ENCODE data around the gene MDM2.
"Not testable (repeated sequence)": the region's sequence is repeated elsewhere in the genome, so short reads cannot be mapped to it uniquely, and the experiment has no call there.

MDM2 gene

DNA sequence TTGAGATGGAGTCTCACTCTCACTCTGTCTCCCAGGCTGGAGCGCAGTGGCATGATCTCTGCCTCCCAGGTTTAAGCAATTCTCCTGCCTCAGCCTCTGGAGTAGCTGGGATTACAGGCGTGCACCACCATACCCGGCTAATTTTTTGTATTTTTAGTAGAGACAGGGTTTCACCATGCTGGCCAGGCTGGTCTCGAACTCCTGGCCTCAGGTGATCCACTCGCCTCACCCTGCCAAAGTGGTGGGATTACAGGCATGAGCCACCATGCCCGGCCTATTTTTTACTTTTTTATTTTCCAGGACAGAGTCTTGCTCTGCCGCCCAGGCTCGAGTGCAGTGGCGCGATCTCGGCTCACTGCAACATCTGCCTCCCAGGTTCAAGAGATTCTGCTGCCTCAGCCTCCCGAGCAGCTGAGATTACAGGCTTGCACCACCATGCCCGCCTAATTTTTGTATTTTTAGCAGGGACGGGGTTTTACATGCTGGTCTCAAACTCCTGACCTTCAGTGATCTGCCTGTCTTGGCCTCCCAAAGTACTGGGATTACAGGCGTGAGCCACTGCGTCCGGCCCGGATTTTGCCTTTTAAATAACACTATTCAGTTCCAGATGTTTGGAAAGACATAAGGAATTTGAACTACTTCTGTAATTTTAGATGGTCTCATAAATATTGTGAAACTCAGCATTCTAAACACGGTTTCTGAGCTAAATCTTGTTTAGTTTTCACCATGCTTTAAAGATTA lies 4.9 kb upstream of the MDM2 start:
- in situ Hi-C loops (cut with MboI; ENCODE audit: low pct_unique_long_range_greater_than_20kb, low sequenced_read_pairs); DNase-seq: not testable (repeated sequence)

DNA sequence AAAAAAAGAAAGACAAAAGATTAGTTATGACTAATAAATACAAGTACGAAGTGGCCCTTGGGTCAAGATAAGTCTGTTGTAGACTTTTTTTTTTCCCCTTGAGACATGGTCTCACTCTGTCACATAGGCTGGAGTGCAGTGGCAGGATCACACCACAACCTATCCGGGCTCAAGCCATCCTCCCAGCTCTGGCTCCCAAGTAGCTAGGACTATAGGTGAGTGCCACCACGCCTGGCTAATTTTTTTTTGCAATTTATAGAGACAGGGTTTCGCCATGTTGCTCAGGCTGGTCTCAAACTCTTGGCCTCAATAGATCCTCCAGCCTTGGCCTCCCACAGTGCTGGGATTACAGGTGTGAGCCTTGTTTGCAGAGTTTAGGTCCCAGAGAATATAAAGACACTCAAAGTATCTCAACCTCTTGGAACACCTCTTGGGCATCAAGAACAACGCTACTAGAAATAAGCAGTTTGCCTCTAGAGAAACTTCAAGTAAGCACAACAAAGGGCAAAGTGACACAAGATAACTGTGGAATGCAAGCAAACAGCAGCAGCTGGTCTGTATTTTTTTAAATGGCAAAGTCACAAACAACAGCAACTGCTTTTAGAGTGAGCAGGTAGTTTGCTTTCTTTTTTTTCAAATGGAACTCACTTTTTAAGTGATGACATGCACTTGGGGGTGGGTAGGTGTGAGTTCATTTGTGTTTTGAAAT lies 3.9 kb upstream of the MDM2 start:
- in situ Hi-C loops (cut with MboI; ENCODE audit: low pct_unique_long_range_greater_than_20kb, low sequenced_read_pairs): no loop called here
- no peak for DNase-seq

DNA sequence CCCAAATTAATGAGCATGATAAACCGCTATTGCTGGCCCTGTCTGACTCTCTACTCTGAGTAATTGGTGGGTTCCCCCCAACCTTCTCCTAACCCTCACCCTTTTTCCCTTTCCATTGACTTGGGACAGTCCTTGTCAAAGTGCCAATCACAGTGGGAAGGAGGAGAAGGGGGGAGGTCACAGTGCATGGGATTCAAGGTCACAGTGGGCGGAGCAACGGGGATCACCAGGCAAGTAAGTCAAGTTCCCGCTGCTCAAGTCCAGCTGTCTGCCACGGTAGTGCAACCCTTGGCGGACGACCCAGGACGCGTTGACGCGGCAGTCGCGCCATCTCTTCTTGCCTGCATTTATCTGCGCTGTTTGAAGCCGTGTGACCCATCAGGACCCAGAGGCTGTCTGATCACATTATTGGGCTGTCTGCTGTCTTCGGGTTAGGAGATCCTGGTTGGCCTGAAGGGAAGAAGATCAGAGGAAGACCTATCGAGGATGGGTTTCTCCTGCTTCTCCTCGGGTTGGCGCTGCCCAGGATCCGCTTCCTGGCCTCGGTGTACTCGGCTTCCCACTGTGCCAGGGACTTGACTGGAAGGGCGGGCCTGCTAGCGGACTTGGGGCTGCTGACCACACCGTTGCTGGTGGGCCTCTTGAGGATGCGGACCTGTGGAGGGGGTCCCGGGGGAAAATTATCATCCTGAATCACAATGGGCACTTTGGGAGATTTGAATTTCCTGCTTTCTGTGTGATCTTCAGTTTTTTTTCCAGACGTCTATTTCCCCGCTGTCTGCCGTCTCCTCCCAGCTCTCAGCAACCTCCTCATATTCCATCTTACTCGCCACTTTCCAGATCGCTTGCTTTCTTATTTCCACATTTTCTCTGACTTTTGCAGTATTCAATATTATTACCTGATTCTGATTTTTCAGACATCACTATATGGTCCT lies 3.1 kb upstream of the MDM2 start:
- DNase-seq: no peak
- in situ Hi-C loops (cut with MboI; ENCODE audit: low pct_unique_long_range_greater_than_20kb, low sequenced_read_pairs): no loop called here

DNA sequence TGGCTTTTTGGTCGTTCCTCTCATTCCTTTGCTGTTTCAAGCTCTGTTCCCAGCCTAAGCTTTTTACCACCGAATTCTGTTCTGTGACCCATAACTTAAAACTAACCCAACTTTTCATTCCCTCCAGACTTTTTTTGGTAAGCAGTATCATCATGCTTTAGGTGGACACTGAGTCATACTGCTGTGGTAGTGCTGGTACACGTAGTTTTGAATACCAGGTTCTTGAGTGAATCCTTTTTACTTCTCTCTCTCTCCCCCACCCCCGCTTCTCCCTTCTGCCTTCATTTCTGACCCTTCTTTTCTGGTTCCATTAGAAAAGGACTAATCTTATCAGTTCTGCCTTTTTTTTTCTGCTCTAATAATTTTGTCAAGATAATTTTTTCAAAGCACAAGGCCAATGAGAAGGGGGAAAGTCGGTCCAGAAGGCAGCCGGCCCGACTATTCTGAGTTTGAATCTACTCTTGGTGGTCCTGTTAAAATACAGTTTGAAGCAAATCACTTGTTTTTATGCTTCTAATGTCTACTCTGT lies 2.3 kb upstream of the MDM2 start:
- in situ Hi-C loops (cut with MboI; ENCODE audit: low pct_unique_long_range_greater_than_20kb, low sequenced_read_pairs): no loop called here
- no peak for DNase-seq

DNA sequence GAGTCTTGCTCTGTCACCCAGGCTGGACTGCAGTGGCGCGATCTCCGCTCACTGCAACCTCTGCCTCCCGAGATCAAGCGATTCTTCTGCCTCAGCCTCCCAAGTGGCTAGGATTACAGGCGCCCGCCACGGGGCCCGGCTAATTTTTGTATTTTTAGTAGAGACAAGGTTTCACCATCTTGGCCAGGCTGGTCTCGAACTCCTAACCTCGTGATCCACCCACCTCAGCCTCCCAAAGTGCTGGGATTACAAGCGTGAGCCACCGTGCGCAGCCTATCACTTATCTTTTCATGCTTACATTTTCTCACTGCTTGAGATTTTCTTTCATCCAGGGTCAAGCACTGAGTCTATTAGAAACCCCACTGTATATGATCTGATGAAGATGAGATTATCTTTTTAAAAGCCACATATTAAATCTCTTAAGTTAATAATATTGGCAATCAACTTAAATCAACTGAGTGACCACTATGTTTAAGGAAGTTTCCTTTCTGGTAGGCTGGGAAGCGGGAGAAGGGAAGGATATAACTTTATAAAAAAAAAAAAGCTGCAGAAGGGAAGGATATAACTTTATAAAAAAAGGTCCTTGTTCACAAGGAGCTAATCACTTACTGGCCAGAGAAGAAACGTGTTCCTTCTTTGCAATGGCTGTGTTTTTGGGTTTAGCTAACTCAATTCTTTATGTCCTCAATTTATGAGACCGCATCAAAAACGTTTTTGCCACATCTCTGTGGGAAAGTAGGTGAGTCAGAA lies 1.3 kb upstream of the MDM2 start:
- in situ Hi-C loops (cut with MboI; ENCODE audit: low pct_unique_long_range_greater_than_20kb, low sequenced_read_pairs): no loop called here

DNA sequence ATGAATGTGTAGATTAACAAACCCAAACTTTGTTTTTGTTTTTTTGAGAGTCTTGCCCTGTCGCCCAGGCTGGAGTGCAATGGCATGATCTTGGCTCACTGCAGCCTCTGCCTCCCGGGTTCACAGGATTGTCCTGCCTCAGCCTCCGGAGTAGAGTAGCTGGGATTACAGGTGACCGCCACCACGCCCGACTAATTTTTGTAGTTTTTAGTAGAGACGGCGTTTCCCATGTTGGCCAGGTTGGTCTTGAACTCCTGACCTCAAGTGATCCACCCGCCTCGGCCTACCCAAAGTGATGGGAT lies 752 bp upstream of the MDM2 start:
- in situ Hi-C loops (cut with MboI; ENCODE audit: low pct_unique_long_range_greater_than_20kb, low sequenced_read_pairs): not testable (repeated sequence)

More for the DNA sequence above, 1.3 kb upstream of the MDM2 start:
- no peak for DNase-seq

DNA sequence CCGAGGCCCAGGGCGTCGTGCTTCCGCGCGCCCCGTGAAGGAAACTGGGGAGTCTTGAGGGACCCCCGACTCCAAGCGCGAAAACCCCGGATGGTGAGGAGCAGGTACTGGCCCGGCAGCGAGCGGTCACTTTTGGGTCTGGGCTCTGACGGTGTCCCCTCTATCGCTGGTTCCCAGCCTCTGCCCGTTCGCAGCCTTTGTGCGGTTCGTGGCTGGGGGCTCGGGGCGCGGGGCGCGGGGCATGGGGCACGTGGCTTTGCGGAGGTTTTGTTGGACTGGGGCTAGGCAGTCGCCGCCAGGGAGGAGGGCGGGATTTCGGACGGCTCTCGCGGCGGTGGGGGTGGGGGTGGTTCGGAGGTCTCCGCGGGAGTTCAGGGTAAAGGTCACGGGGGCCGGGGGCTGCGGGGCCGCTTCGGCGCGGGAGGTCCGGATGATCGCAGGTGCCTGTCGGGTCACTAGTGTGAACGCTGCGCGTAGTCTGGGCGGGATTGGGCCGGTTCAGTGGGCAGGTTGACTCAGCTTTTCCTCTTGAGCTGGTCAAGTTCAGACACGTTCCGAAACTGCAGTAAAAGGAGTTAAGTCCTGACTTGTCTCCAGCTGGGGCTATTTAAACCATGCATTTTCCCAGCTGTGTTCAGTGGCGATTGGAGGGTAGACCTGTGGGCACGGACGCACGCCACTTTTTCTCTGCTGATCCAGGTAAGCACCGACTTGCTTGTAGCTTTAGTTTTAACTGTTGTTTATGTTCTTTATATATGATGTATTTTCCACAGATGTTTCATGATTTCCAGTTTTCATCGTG lies 612 bp downstream of the MDM2 start:
- peak; percentile 95 for DNase-seq
- in situ Hi-C loops (cut with MboI; ENCODE audit: low pct_unique_long_range_greater_than_20kb, low sequenced_read_pairs): no loop called here

More for the DNA sequence above, 752 bp upstream of the MDM2 start:
- not testable (repeated sequence) for DNase-seq

DNA sequence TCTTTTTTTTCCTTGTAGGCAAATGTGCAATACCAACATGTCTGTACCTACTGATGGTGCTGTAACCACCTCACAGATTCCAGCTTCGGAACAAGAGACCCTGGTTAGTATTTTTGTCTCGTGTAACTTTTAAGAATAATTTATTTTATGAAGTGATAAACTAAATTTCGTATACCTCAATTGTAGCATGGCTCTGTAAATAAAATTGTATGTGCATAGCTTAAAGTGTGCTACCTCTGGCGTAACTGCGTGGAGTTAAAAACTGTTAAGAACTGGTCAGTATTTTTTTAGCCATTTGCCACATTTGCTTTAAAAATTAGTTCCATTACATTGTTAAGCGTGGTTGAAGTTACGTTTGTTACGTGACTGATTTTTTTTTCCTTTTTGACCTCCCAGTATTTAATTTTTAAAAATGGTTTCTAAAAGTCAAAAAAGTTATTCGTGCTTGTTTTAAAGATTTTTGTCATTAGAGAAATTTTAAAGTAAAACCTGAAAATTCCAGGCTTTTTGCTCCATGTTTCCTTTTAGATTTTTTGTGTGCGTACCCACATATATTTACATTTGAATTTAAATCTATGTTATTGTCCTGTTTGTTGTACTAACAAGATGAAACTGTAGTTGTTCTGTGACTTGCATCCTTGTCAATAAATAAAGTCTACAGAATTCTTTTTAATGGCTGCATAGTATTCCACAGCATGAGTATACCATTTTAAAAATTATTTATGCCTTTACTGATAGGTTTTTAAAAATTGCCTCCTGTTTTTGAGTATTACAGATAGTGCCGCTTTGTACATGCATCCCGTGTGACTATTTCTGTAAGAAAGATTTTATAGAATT lies 1.4 kb downstream of the MDM2 start:
- in situ Hi-C loops (cut with MboI; ENCODE audit: low pct_unique_long_range_greater_than_20kb, low sequenced_read_pairs): no loop called here
- DNase-seq: peak; percentile 36

DNA sequence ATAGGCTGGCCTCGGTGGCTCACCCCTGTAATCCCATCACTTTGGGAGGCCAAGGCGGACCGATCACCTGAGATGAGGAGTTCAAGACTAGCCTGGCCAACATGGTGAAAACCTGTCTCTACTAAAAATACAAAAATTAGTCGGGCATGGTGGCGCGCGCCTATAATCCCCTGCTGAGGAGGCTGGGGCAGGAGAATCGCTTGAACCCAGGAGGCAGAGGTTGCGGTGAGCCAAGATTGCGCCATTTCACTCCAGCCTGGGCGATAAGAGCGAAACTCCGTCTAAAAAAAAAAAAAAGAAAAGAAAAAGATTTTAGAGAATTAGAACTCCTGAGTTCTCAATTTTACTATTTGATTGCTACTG lies 2.0 kb downstream of the MDM2 start:
- DNase-seq; in situ Hi-C loops (cut with MboI; ENCODE audit: low pct_unique_long_range_greater_than_20kb, low sequenced_read_pairs): not testable (repeated sequence)

DNA sequence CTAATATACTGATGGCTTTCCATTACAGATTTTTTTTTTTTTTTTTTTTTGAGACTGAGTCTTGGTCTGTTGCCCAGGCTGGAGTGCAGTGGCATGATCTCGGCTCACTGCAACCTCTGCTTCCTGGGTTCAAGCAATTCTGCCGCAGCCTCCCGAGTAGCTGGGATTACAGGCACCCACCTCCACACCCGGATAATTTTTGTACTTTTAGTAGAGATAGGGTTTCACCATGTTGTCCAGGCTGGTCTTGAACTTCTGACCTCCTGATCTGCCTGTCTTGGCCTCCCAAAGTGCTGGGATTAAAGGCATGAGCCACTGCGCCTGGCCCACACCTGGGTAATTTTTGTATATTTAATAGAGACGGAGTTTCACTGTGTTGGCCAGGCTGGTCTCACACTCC lies 3.6 kb downstream of the MDM2 start:
- in situ Hi-C loops (cut with MboI; ENCODE audit: low pct_unique_long_range_greater_than_20kb, low sequenced_read_pairs): not testable (repeated sequence)
- peak; percentile 16 for DNase-seq

DNA sequence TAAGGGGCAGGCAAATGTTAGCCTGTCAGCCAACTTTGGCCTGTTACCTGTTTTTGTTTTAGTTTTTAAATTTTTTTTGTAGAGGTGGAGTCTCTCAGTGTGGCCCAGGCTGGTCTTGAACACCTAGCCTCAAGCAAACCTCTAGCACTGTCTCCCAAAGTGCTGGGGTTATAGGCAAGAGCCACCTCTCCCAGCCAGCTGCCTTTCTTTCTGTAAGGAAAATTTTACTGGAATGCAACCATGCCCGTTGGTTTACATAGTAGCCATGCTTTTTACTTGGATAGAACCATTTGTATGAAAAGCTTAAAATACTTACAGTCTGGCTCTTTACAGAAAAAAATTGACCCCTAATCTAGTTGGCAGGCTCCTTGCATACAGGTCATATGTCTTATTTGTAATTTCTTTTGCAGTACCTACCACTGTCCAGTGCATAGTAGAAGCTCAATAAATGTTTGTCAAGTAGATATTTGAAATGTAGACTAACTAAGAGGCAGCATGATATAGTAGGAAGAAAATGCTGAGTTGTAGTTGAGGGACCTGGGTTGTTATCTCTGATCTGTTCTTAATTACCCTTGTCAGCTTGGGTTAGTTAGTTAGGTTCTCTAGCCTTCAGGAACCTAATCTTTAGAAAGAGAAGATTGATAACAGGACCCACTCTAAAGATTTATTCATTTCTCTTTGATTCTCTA lies 4.7 kb downstream of the MDM2 start:
- in situ Hi-C loops (cut with MboI; ENCODE audit: low pct_unique_long_range_greater_than_20kb, low sequenced_read_pairs): no loop called here
- DNase-seq: peak; percentile 57

DNA sequence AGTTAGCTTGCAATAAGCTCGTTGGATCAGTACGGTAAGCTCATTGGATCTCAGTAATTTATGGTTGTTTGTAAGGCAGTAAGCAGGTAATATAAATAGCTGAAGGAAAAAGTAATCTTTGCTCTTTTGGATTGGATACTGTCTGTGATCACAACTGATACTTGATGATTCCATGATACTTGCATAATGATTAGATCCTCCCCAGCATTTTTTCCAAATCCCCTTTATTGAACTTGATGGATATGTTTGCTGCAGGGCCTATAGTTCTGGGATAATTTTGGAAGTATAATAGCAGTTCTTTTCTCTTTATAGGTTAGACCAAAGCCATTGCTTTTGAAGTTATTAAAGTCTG lies 5.2 kb downstream of the MDM2 start:
- peak; percentile 53 for DNase-seq
- in situ Hi-C loops (cut with MboI; ENCODE audit: low pct_unique_long_range_greater_than_20kb, low sequenced_read_pairs): no loop called here

DNA sequence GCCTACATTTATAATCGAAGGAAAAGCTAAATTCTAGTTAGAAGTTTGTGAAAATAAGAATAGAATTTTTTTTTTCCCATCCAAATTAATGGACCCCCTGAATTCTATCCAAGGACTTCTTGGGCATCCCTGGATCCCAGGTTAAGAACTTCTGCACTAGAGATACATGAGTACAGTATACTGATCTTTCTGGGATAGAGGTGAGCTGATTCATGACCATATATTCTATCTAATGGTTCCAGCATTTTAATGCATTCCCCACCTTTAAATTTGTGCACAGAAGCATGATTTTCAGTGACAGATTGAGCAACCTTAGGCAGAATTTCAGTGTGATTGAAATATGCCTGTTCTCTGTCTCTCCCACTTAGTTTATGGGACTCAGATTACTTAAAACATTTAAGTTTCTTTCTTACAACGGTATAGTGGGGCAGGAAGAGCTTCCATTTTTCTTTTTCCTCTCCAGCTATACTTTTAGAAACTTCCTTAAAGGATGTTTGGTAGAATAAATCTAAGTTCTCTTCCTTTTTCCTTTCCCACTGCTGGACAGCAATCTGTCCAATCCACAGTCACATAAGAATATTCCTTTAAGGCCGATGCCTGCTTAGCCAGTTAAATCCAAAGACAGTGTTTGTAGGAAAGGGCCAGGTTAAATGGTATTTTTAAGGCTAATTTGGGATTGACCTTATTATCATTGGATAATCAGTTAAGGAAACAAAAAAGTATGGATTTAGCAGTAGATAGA lies 6.7 kb downstream of the MDM2 start:
- in situ Hi-C loops (cut with MboI; ENCODE audit: low pct_unique_long_range_greater_than_20kb, low sequenced_read_pairs): no loop called here
- DNase-seq: peak; percentile 61

DNA sequence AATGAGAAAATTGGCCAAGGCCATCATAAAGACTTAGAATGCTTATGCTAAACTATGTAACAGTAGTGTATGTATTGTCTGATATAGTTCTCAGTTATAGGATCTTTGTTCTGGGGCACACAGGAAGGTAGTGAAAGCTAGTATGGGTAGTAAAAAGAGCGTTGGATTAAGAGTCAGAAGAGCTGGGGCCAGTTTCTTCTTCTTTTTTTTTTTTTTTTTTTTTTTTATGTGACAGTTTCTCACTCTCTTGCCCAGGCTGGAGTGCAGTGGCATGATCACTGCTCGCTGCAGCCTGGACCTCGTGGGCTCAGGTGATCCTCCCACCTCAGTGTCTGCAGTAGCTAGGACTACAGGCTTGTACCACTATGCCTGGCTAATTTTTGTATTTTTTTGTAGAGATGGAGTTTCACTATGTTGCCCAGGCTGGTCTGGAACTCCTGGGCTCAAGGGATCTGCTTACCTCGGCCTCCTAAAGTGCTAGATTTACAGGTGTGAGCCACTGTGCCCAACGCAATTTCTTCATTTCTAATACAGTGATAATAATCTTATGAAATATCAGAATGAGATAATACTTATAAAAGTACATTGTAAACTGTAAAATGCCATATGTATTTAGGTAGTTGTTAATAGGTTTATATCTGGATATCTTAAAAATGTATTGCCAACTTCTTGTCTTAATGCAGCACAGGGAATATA lies 7.4 kb downstream of the MDM2 start:
- in situ Hi-C loops (cut with MboI; ENCODE audit: low pct_unique_long_range_greater_than_20kb, low sequenced_read_pairs): no loop called here

DNA sequence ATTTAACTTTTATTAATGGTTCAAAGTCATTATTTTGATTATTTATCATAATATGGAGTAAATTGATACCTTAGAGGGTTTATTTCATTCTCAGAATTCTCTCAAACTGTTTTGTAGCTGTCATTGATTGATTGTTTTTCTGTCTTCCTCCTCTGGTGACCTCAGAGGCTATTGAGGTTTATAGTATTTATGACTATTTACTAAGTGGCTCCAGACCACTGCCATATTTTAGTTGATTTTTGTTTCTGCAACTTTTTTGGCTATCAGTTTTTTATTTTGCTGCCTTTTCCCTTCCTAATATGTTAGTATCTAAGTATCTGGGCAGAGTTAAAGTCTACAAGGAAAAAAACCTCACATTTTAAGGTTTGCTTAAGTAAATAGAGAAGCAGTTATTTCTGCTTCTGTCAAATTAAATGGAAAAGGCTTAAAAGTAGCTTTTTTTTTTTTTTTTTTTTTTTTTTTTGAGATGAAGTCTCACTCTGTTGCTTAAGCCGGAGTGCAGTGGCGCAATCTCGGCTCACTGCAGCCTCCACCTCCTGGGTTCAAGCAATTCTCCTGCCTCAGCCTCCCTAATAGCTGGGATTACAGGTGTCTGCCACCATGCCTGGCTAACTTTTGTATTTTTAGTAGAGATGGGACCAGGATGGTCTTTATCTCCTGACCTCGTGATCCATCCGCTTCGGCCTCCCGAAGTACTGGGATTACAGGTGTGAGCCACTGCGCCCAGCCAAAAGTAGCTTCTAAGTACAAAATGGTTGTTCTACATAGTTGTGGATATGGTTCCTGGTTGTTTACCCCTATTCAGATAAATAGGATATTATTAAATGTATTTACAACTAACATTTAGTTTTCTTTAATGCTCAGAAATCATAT lies 8.2 kb downstream of the MDM2 start:
- peak; percentile 51 for DNase-seq
- in situ Hi-C loops (cut with MboI; ENCODE audit: low pct_unique_long_range_greater_than_20kb, low sequenced_read_pairs): no loop called here

More for the DNA sequence above, 7.4 kb downstream of the MDM2 start:
- DNase-seq: no peak
